ENCODE measurements around the gene NETO2. TPM values are rescaled to one million over a fixed set of nuclear protein-coding genes. Genes with fewer than 3 reads are reported as not detected.

The NETO2 gene
- total and polyA plus RNA-seq, 9 of the 15 experiments (the other 6 are each of a cell fraction or from before 2014, with no cell fraction given) = 4.1 to 37.0 (median 22.2) TPM

GRCh38 chr16:47047524-47048203, 96.1 kb downstream of the NETO2 start:
- 1% methylated on average over 5 of the region's 5 CpGs for WGBS (ENCODE audit: insufficient coverage, low coverage, missing lambda C conversion rate)
- Histone ChIP-seq H3K9ac (ENCODE audit: insufficient read depth in 1 of 2, low read depth in 2 of 2, low read length in 2 of 2) (no peak overlapping the region), H3K9me3 (replicated peaks; ENCODE audit: control insufficient read depth, insufficient read depth, low read depth, low read length) (no peaks in the 10 kb centered on the region), H4K20me1 (replicated peaks; ENCODE audit: control insufficient read depth, insufficient read depth, low read length) (no peaks in the 10 kb centered on the region), H3K27me3 (ENCODE audit: control insufficient read depth in 2 of 2, insufficient read depth in 2 of 2, low read length in 2 of 2) (peaks cover 16 to 58% of the 10 kb centered on the region in 2 experiments; a peak in 4 of 5 replicates), H2AFZ (ENCODE audit: low read depth, low read length) (no peak overlapping the region), H3K4me2 (ENCODE audit: insufficient read depth, low read length) (no peak overlapping the region), H3K79me2 (ENCODE audit: control insufficient read depth, insufficient read depth, low read length) (no peaks in the 10 kb centered on the region), H3K36me3 (ENCODE audit: control insufficient read depth, insufficient read depth, low read length) (no peaks in the 10 kb centered on the region), H3K4me1 (replicated peaks in 1 of 2; ENCODE audit: control insufficient read depth in 2 of 2, insufficient read depth in 2 of 2, low read length in 2 of 2) (no peaks in the 10 kb centered on the region), H3K27ac (ENCODE audit: extremely low read depth, low read depth, low read length) (no peak overlapping the region), H3K4me3 (no peak overlapping the region), H3K9me1 (ENCODE audit: control insufficient read depth, insufficient read depth, low read length) (no peaks in the 10 kb centered on the region)
- intact Hi-C loops (cut with micrococcal nuclease) = no loop called here
- FAIRE-seq = no peak
- POLR2A ChIA-PET = interaction anchor here (0.6 to 1.9 kb wide), 4 partner anchors 9 to 430 kb away, joined by 3 to 5 read pairs (median 3); no protein-coding TSS in a partner anchor
- CTCF ChIA-PET (ENCODE audit: low intra/inter-chr PET ratio) = no interaction called here
- in situ Hi-C loops (cut with MboI) = no loop called here
- no peak for ATAC-seq
- no peak for DNase-seq (ENCODE audit: extremely low read depth in 1 of 4, low spot score in 3 of 4)
- BruUV-seq (replicated peaks) = no TSS peak
- TF ChIP-seq MXI1 (IDR thresholded peaks at IDR 0.05; ENCODE audit: low read depth, low read length) = no peak
- TF ChIP-seq TEAD2 (tag; IDR thresholded peaks at IDR 0.05) = no peak
- no peak for TF ChIP-seq KAT8 (IDR thresholded peaks at IDR 0.05; ENCODE audit: low read depth)
- no peak for TF ChIP-seq ZBTB7A (IDR thresholded peaks at IDR 0.05; ENCODE audit: borderline replicate concordance, control insufficient read depth, low read depth, low read length)
- TF ChIP-seq ZNF263 (CRISPR knock-in tag; IDR thresholded peaks at IDR 0.05; ENCODE audit: borderline replicate concordance) = no peak
- TF ChIP-seq ZNF217 (CRISPR knock-in tag; IDR thresholded peaks at IDR 0.05) = no peak
- TF ChIP-seq POU5F1 (IDR thresholded peaks at IDR 0.05; ENCODE audit: borderline replicate concordance, low read depth, low read length, partially characterized antibody) = no peak
- TF ChIP-seq NCOA6 (IDR thresholded peaks at IDR 0.05) = no peak
- no peak for TF ChIP-seq CSDE1 (IDR thresholded peaks at IDR 0.05)
- TF ChIP-seq PRMT5 (CRISPR knock-in tag; IDR thresholded peaks at IDR 0.05) = no peak
- no peak for TF ChIP-seq ZBTB43 (CRISPR knock-in tag; IDR thresholded peaks at IDR 0.05)
- no peak for TF ChIP-seq STAT5B (CRISPR knock-in tag; IDR thresholded peaks at IDR 0.05)
- no peak for TF ChIP-seq RUNX1 (IDR thresholded peaks at IDR 0.05; ENCODE audit: low read depth)
- TF ChIP-seq ZNF395 (CRISPR knock-in tag; IDR thresholded peaks at IDR 0.05) = no peak
- no peak for TF ChIP-seq PRDM10 (IDR thresholded peaks at IDR 0.05; ENCODE audit: partially characterized antibody)
- TF ChIP-seq SMC3 (conservative IDR thresholded peaks at IDR 0.05; ENCODE audit: insufficient read depth, low read depth, low read length) = no peak
